Neural progenitor cell (in vitro differentiated cells): ENCODE measurements around the gene FBXL17. TPM values are rescaled to one million over a fixed set of nuclear protein-coding genes. Genes with fewer than 3 reads are reported as not detected.
A peak's percentile ranks its signal among the peaks of the same experiment; 100 is the strongest.

Experiments used
- DNase-seq: peaks from one replicate; pipeline ENCODE4 v3.0.0-alpha.2; 2016; ENCODE audit warnings: low spot score
- H2AFZ ChIP-seq: fragments of 200-600 bp; sonication (generic); replicated peaks from 2 replicates; pipeline ENCODE4 v1.6.1; 2016; ENCODE audit warnings: antibody characterized with exemption
- H3F3A ChIP-seq: fragments of 200-600 bp; sonication (generic); 2 replicates; pipeline ENCODE4 v1.6.1; 2016; ENCODE audit warnings: antibody characterized with exemption, low read depth
- H3K27ac ChIP-seq: fragments of 200-600 bp; sonication (generic); 2 replicates; pipeline ENCODE4 v1.5.1; 2016; ENCODE audit warnings: mild to moderate bottlenecking
- H3K27me3 ChIP-seq: fragments of 200-600 bp; sonication (generic); 2 replicates; pipeline ENCODE4 v1.6.1; 2016; ENCODE audit warnings: mild to moderate bottlenecking, moderate library complexity
- H3K36me3 ChIP-seq: fragments of 200-600 bp; sonication (generic); 2 replicates; pipeline ENCODE4 v1.5.1; 2016
- H3K4me1 ChIP-seq: fragments of 200-600 bp; sonication (generic); 2 replicates; pipeline ENCODE4 v1.6.1; 2016; ENCODE audit warnings: mixed run types
- H3K4me2 ChIP-seq: fragments of 200-600 bp; sonication (generic); 2 replicates; pipeline ENCODE4 v1.6.1; 2016
- H3K4me3 ChIP-seq: fragments of 200-600 bp; sonication (generic); 2 replicates; pipeline ENCODE4 v1.5.1; 2016
- H3K79me2 ChIP-seq: fragments of 200-600 bp; sonication (generic); 2 replicates; pipeline ENCODE4 v1.6.1; 2016; ENCODE audit warnings: low read depth
- H3K9ac ChIP-seq: fragments of 200-600 bp; sonication (generic); 2 replicates; pipeline ENCODE4 v1.6.1; 2016
- H3K9me3 ChIP-seq: fragments of 200-600 bp; sonication (generic); 2 replicates; pipeline ENCODE4 v1.5.1; 2016; ENCODE audit warnings: low read depth
- H4K20me1 ChIP-seq: fragments of 200-600 bp; sonication (generic); 2 replicates; pipeline ENCODE4 v1.6.1; 2016; ENCODE audit warnings: low read depth
- H3K27ac Mint-ChIP-seq: 3 replicates; pipeline ENCODE4 v1.8.0; 2021; ENCODE audit warnings: mixed read lengths
- H3K27me3 Mint-ChIP-seq: 2 replicates; pipeline ENCODE4 v1.8.0; 2022; ENCODE audit warnings: low read depth, mild to moderate bottlenecking, inconsistent platforms, moderate library complexity, mixed read lengths; ENCODE audit not compliant: insufficient read depth
- H3K36me3 Mint-ChIP-seq: 3 replicates; pipeline ENCODE4 v1.8.0; 2021; ENCODE audit warnings: mixed read lengths
- H3K4me1 Mint-ChIP-seq: 3 replicates; pipeline ENCODE4 v1.8.0; 2021; ENCODE audit warnings: mixed read lengths
- H3K4me3 Mint-ChIP-seq: 3 replicates; pipeline ENCODE4 v1.8.0; 2021; ENCODE audit warnings: mild to moderate bottlenecking, moderate library complexity, mixed read lengths
- H3K9me3 Mint-ChIP-seq: 3 replicates; pipeline ENCODE4 v1.8.0; 2020; ENCODE audit warnings: mixed read lengths
- CTCF ChIP-seq: fragments of 200-600 bp; sonication (generic); IDR thresholded peaks from 2 replicates; pipeline ENCODE4 v1.5.1; 2017; ENCODE audit warnings: antibody characterized with exemption, mild to moderate bottlenecking
- EZH2 ChIP-seq: fragments of 200-600 bp; sonication (generic); IDR thresholded peaks from 2 replicates; pipeline ENCODE4 v1.6.1; 2017; ENCODE audit warnings: antibody characterized with exemption, mild to moderate bottlenecking, moderate library complexity
- EZH2phosphoT487 ChIP-seq: fragments of 200-600 bp; sonication (generic); IDR thresholded peaks from 2 replicates; pipeline ENCODE4 v1.6.1; 2017; ENCODE audit warnings: antibody characterized with exemption
- total RNA-seq: library from RNA; depleted of rRNA; stranded (reverse); fragments of >200 nt; gene quantifications from 2 replicates; pipeline ENCODE4 v1.2.3, GENCODE V29; 2015; ENCODE audit warnings: low replicate concordance

The FBXL17 gene
- total RNA-seq, 1 donor from 2014 or later, result 7.6 TPM

- no peak overlapping the region for H3K27ac Mint-ChIP-seq
Measured at GRCh38 chr5:108339220-108339619, 42.7 kb downstream of the FBXL17 start.

DNA sequence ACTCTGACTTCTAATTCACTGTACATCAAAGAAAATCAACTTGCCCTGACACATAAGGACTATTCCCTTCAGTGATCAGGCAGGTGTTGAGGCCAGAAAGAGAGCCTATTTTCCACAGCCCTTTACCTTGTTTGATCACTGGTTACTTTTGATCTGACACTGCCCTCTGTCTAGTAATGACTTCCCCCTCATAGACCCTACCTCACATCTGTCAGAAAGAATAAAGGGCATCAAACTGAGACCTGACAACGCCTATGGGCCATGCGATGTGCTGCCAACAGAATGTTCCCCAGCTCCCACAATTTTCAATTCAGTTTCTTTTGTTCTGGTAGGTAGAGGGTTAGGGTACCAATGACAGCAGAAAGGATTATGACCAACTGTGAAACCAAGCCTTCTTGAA is 47.7 kb downstream of the FBXL17 start:
- no peak overlapping the region for H3K4me3 Mint-ChIP-seq
- no peak overlapping the region for H3K27ac Mint-ChIP-seq
- Histone ChIP-seq H3K9ac (no peak overlapping the region), H3K27me3 (no peaks in the 10 kb centered on the region), H3K4me1 (no peaks in the 10 kb centered on the region), H3K79me2 (no peaks in the 10 kb centered on the region), H3K9me3 (no peaks in the 10 kb centered on the region), H3K27ac (no peak overlapping the region), H3K4me3 (no peak overlapping the region), H3K36me3 (no peaks in the 10 kb centered on the region), H3K4me2 (no peak overlapping the region), H4K20me1 (no peaks in the 10 kb centered on the region), H3F3A (no peaks in the 10 kb centered on the region), H2AFZ (no peak overlapping the region)
- H3K4me1 Mint-ChIP-seq, result peaks cover 4% of the 10 kb centered on the region
- no peak for DNase-seq
- no peaks in the 10 kb centered on the region for H3K9me3 Mint-ChIP-seq
- H3K36me3 Mint-ChIP-seq, result peaks cover 12% of the 10 kb centered on the region
- no peak for TF ChIP-seq EZH2phosphoT487
- no peak for TF ChIP-seq EZH2
- peak; percentile 5 for TF ChIP-seq CTCF
- H3K27me3 Mint-ChIP-seq, result no peaks in the 10 kb centered on the region

More at GRCh38 chr5:108339220-108339619, 42.7 kb downstream of the FBXL17 start:
- Histone ChIP-seq H2AFZ (no peak overlapping the region), H3K9ac (no peak overlapping the region), H3K4me2 (no peak overlapping the region), H4K20me1 (no peaks in the 10 kb centered on the region), H3K79me2 (no peaks in the 10 kb centered on the region), H3K9me3 (no peaks in the 10 kb centered on the region), H3K27me3 (no peaks in the 10 kb centered on the region), H3K36me3 (no peaks in the 10 kb centered on the region), H3K4me1 (no peaks in the 10 kb centered on the region), H3F3A (no peaks in the 10 kb centered on the region), H3K4me3 (no peak overlapping the region), H3K27ac (no peak overlapping the region)
- Mint-ChIP-seq H3K4me1 (peaks cover 5% of the 10 kb centered on the region), H3K9me3 (no peaks in the 10 kb centered on the region), H3K36me3 (peaks cover 6% of the 10 kb centered on the region), H3K27me3 (no peaks in the 10 kb centered on the region), H3K4me3 (no peak overlapping the region)
- TF ChIP-seq EZH2phosphoT487, result no peak
- TF ChIP-seq EZH2, result no peak
- TF ChIP-seq CTCF, result no peak
- no peak for DNase-seq

DNA sequence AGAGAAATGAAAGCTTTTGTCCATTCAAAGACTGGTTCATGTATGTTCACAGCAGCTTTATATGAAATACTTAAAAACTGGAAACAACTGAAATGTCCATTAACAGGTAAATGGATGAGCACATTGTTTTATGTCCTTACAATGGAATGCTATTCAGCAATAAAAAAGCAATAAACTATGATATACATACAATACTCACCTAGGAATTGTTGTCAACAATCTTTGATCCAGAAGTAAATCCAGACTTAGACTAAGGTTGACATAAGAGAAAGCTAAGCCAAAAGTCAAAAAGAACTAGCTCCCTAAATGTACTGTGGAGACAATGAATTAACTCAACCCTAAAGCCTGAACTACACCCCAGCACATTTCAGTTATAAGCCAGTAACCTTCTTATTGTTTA is 54.9 kb downstream of the FBXL17 start:
- Histone ChIP-seq H3K36me3 (no peaks in the 10 kb centered on the region), H3K4me1 (no peaks in the 10 kb centered on the region), H3K27me3 (no peaks in the 10 kb centered on the region), H3K79me2 (no peaks in the 10 kb centered on the region), H2AFZ (no peak overlapping the region), H3F3A (no peaks in the 10 kb centered on the region), H3K9ac (no peak overlapping the region), H3K4me2 (no peak overlapping the region), H3K4me3 (no peak overlapping the region), H3K9me3 (no peaks in the 10 kb centered on the region), H3K27ac (no peak overlapping the region), H4K20me1 (no peaks in the 10 kb centered on the region)
- no peaks in the 10 kb centered on the region for H3K4me1 Mint-ChIP-seq
- DNase-seq, result no peak
- no peak overlapping the region for H3K4me3 Mint-ChIP-seq
- H3K9me3 Mint-ChIP-seq, result peaks cover 3% of the 10 kb centered on the region
- no peaks in the 10 kb centered on the region for H3K27me3 Mint-ChIP-seq
- H3K36me3 Mint-ChIP-seq, result peaks cover 8% of the 10 kb centered on the region
- H3K27ac Mint-ChIP-seq, result no peak overlapping the region
- no peak for TF ChIP-seq EZH2
- TF ChIP-seq EZH2phosphoT487, result no peak
- TF ChIP-seq CTCF, result no peak
